Peyer's patch (tissue), 4 donors: ENCODE data around the gene SMIM1. TPM values are rescaled to one million over a fixed set of nuclear protein-coding genes. Genes with fewer than 3 reads are reported as not detected.

Experiments used
- DNase-seq, 3 donors: peaks; one replicate each; pipeline ENCODE4 v3.0.0-alpha.2; 2017 to 2019
- H3K27ac ChIP-seq, 4 donors: fragments of 200-600 bp; sonication (generic); one replicate each; pipeline ENCODE4 v1.5.1; 2016 to 2019
- H3K27me3 ChIP-seq, 2 donors: fragments of 200-600 bp; sonication (generic); one replicate each; pipeline ENCODE4 v1.5.1; 2019
- H3K36me3 ChIP-seq, 3 donors: fragments of 200-600 bp; sonication (generic); one replicate each; pipeline ENCODE4 v1.5.1; 2016 to 2019
- H3K4me1 ChIP-seq, 4 donors: fragments of 200-600 bp; sonication (generic); one replicate each; pipeline ENCODE4 v1.5.1; 2016 to 2019
- H3K4me3 ChIP-seq, 4 donors: fragments of 200-600 bp; sonication (generic); 1 replicate in 3 of 4; 2 replicates in 1 of 4; pipeline ENCODE4 v1.5.1; 2016 to 2019; ENCODE audit warnings: mild to moderate bottlenecking in 1 of 4
- H3K9me3 ChIP-seq, 4 donors: fragments of 200-600 bp; sonication (generic); one replicate each; pipeline ENCODE4 v1.5.1; 2016 to 2019; ENCODE audit warnings: mild to moderate bottlenecking in 1 of 4
- POLR2A ChIP-seq, 2 donors: fragments of 450-650 bp; IDR thresholded peaks; one replicate each; pipeline ENCODE4 v1.5.1; 2017; ENCODE audit warnings: antibody characterized with exemption in 2 of 2, mild to moderate bottlenecking in 2 of 2, moderate library complexity in 2 of 2
- total RNA-seq, 4 donors: library from RNA; depleted of rRNA; stranded (reverse); fragments of >200 nt; gene quantifications; one replicate each; pipeline ENCODE4 v1.1.0, GENCODE V29; 2016
- TF ChIP-seq, protein P1 (sequence below), 6 experiments: fragments of 450-650 bp in 4 of 6; fragments of 200-600 bp in 2 of 6; sonication (generic) in 1 of 6; IDR thresholded peaks; one replicate each; pipeline ENCODE4 v1.5.1; 2017 to 2019; ENCODE audit warnings: antibody characterized with exemption in 6 of 6, mild to moderate bottlenecking in 3 of 6, moderate library complexity in 1 of 6

The SMIM1 gene
- total RNA-seq, 4 donors from 2014 or later: not detected

DNA sequence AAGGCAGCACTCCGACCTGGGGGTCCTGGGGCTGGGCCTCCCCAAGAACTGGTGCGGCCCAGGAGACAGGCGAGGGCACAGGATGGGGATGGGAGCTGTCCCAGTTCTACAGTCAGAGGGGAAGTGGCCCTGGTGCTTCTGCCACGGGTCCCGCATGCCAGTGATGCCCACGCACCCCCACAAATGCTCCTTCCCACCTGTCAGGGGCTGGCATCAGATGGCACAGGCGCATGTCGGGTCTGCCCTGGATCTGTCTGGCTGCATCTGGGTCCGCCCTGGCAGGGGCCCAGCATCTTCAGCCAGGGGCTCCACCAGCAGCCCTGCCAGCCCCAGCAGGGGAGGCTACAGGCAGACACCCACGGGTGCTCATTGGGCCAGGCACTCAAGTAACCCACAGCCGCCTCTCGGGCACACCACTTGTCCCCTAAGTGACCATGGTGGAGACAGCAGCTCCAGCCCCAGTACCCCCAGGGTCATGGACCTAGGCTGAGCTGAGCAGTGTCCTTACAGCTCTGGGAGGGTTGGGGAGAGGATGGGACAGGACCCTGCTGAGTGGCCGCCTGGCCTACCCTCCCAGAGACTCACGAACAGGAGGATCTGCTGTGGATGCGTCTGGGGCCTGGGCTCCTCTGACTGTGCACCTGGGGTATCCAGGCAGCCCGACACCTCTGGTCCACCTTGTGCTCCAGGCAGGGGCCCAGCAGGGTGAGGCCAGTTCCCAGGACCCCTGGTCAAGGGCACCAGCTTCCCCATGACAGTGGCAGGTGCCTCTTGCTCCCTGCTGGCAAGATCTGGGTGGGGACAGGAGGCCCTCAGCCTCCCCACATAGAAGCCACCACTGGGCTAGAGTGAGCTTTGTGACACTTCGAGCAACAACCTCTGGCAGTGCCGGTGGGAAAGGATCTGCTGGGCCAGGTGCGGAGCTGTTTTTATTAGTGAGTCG, 5.4 kb downstream of the SMIM1 start:
- Histone ChIP-seq H3K27me3 (no peaks in the 10 kb centered on the region), H3K4me3 (no peak overlapping the region), H3K36me3 (peaks cover 0 to 36% (median 0%) of the 10 kb centered on the region in 3 donors), H3K4me1 (peaks cover 5 to 20% (median 10%) of the 10 kb centered on the region in 4 donors), H3K27ac (no peak overlapping the region), H3K9me3 (no peaks in the 10 kb centered on the region)
- TF ChIP-seq POLR2A (IDR thresholded peaks at IDR 0.05): no peak
- TF ChIP-seq, protein P1, sequence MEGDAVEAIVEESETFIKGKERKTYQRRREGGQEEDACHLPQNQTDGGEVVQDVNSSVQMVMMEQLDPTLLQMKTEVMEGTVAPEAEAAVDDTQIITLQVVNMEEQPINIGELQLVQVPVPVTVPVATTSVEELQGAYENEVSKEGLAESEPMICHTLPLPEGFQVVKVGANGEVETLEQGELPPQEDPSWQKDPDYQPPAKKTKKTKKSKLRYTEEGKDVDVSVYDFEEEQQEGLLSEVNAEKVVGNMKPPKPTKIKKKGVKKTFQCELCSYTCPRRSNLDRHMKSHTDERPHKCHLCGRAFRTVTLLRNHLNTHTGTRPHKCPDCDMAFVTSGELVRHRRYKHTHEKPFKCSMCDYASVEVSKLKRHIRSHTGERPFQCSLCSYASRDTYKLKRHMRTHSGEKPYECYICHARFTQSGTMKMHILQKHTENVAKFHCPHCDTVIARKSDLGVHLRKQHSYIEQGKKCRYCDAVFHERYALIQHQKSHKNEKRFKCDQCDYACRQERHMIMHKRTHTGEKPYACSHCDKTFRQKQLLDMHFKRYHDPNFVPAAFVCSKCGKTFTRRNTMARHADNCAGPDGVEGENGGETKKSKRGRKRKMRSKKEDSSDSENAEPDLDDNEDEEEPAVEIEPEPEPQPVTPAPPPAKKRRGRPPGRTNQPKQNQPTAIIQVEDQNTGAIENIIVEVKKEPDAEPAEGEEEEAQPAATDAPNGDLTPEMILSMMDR (IDR thresholded peaks at IDR 0.05): no peak
- DNase-seq: no peak

DNA sequence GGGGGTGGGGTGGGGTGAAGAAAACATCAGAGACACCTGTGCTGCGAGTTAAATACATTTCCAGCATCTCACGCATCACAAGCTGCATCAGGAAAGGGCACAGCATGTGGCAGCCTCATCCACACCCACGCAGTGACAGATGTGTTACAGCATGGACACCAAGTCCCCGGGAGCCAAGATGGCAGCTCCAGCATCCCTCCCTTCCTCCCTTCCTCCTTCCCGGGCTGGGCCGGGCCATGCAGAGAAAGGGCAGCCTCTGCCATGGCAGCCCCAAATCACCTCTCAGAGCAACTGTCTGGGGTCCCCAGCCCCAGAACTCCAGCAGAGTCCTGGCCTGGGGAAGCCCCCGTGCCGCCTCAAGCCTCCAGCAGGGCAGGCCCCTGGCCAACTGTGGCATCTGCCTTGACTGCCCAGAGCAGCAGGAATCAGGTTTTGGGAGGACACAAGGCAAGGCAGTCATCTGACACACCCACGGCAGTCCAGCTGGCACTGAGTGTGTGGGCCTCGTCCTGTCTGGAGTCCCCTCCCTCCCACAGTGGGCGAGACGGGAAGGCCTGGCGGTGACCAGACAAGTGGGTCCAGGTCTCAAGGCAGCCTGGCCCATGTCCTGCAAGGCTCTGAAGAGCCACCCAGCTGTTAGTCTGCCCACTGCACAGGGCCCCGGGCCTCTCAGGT, 6.2 kb downstream of the SMIM1 start:
- H3K4me3 ChIP-seq: no peak overlapping the region
- H3K9me3 ChIP-seq: no peaks in the 10 kb centered on the region
- H3K27ac ChIP-seq: no peak overlapping the region
- DNase-seq: no peak
- no peak for TF ChIP-seq POLR2A (IDR thresholded peaks at IDR 0.05)
- TF ChIP-seq, protein P1 (IDR thresholded peaks at IDR 0.05): no peak
- H3K27me3 ChIP-seq: no peaks in the 10 kb centered on the region
- H3K36me3 ChIP-seq: peaks cover 0 to 44% (median 0%) of the 10 kb centered on the region in 3 donors
- H3K4me1 ChIP-seq: peaks cover 5 to 18% (median 10%) of the 10 kb centered on the region in 4 donors

DNA sequence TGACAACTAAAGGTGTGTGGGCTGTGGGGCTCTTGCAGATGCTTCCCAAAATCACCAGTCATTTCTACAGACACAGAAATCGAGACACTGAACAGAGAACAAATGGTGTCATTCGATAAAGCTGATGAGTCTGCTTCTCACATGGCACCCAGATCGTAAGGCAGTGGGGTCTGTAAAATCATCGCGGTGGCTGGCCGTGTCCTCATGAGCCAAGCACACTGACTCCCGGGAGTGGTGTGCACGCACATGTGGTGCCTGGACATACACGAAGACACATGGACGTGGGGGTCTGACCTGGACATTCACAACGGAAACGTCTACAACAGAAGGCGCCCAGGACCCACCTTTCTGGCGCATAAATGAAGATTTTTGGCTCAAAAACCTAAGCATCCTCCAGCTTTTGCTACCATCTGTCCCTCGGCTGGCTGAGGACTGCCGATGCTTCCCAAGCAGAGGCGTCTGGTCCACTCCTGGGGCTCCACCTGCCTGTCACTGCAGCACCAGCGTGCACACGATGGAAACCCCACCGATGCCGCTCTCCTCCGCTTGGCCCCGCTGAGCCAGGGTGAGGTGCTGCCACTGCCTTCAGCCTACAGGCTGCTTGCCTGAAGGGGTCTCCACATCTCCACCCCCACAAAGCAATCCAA, 6.8 kb downstream of the SMIM1 start:
- H3K4me3 ChIP-seq: no peak overlapping the region
- no peak overlapping the region for H3K27ac ChIP-seq
- no peaks in the 10 kb centered on the region for H3K9me3 ChIP-seq
- H3K27me3 ChIP-seq: no peaks in the 10 kb centered on the region
- H3K36me3 ChIP-seq: peaks cover 0 to 51% (median 0%) of the 10 kb centered on the region in 3 donors
- peaks cover 5 to 18% (median 10%) of the 10 kb centered on the region in 4 donors for H3K4me1 ChIP-seq
- no peak for DNase-seq
- TF ChIP-seq POLR2A (IDR thresholded peaks at IDR 0.05): no peak
- TF ChIP-seq, protein P1 (IDR thresholded peaks at IDR 0.05): no peak

DNA sequence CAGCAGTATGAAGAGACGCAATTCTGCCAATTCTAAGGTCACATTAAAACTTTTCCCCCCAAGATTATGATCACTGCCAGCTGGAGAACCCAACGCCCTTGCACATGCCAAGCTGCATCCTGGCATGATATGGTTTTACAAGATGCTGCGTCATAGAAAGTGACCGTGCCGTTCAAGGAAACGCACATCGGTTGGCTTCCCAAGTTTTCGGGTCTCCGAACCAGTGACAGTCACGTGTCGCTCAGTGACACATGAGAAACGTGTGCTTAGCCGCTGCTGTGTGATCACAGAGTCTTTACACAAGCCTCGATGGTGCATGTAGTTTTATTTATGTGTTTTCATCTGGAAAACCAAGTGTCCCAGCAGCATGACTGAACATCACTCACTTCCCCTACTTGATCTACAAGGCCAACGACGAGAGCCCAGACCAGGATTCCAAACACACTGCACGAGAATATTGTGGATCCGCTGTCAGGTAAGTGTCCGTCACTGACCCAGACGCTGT, 7.4 kb downstream of the SMIM1 start:
- Histone ChIP-seq H3K27me3 (no peaks in the 10 kb centered on the region), H3K27ac (no peak overlapping the region), H3K9me3 (no peaks in the 10 kb centered on the region), H3K36me3 (peaks cover 0 to 57% (median 0%) of the 10 kb centered on the region in 3 donors), H3K4me3 (no peak overlapping the region), H3K4me1 (peaks cover 5 to 15% (median 8%) of the 10 kb centered on the region in 4 donors)
- no peak for TF ChIP-seq POLR2A (IDR thresholded peaks at IDR 0.05)
- TF ChIP-seq, protein P1 (IDR thresholded peaks at IDR 0.05): no peak
- DNase-seq: no peak

DNA sequence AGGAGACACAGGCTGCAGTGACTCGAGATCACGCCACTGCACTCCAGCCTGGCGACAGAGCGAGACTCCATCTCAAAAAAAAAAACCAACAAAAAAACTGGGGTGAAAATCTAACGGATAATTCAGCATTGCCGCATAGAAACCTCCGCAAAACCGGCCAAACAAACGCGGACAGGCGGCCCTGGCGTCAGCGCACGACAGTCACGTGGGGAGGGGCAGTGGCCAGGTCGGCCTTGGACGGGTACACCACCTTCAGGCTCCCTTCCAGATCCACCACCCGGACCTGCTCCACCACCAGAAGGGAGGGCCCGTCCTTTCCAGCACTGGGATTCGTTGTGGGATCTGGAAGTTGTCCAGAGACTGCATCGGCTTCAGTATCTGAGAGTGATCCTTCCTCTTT, 8.4 kb downstream of the SMIM1 start:
- Histone ChIP-seq H3K27ac (no peak overlapping the region), H3K4me1 (peaks cover 0 to 6% (median 0%) of the 10 kb centered on the region in 4 donors), H3K27me3 (no peaks in the 10 kb centered on the region), H3K36me3 (peaks cover 0 to 66% (median 0%) of the 10 kb centered on the region in 3 donors), H3K4me3 (no peak overlapping the region), H3K9me3 (no peaks in the 10 kb centered on the region)
- TF ChIP-seq, protein P1 (IDR thresholded peaks at IDR 0.05): no peak
- TF ChIP-seq POLR2A (IDR thresholded peaks at IDR 0.05): no peak
- no peak for DNase-seq
